Lower leg skin (tissue), 4 donors: ENCODE results near the gene GEN1. TPM values are rescaled to one million over a fixed set of nuclear protein-coding genes. Genes with fewer than 3 reads are reported as not detected.

Experiments used
- DNase-seq, 2 donors: peaks; one replicate each; pipeline ENCODE4 v3.0.0-alpha.2; 2019; ENCODE audit warnings: low spot score in 2 of 2
- H3K4me3 ChIP-seq: fragments of 200-600 bp; sonication (generic); 2 replicates; pipeline ENCODE4 v1.5.1; 2017; ENCODE audit warnings: mild to moderate bottlenecking, low read depth; ENCODE audit not compliant: poor library complexity, severe bottlenecking
- CTCF ChIP-seq, 3 donors: fragments of 450-650 bp; IDR thresholded peaks; one replicate each; pipeline ENCODE4 v1.5.1; 2016; ENCODE audit warnings: antibody characterized with exemption in 3 of 3, mild to moderate bottlenecking in 3 of 3, moderate library complexity in 2 of 3
- POLR2A ChIP-seq, 2 donors: fragments of 450-650 bp; IDR thresholded peaks; one replicate each; pipeline ENCODE4 v1.6.1; 2016 to 2017; ENCODE audit warnings: antibody characterized with exemption in 2 of 2, mild to moderate bottlenecking in 1 of 2, moderate library complexity in 1 of 2
- WGBS, 2 donors: methylation state at CpG; one replicate each; pipeline ENCODE4 v1.1.5; 2018; 5-methylcytosine and 5-hydroxymethylcytosine counted together
- intact Hi-C: fragments of 100-400 bp; cut with DNase I; formaldehyde crosslinking; loops from one replicate; pipeline ENCODE4 v1.15.0; 2023; ENCODE audit warnings: low total_unique reads
- total RNA-seq, 4 donors: library from RNA; depleted of rRNA; stranded (reverse); fragments of >200 nt; gene quantifications; one replicate each; pipeline ENCODE4 v1.1.0, GENCODE V29; 2016

The GEN1 gene
- total RNA-seq, 4 donors from 2014 or later: 4.9 to 10.6 (median 5.3) TPM

GRCh38 chr2:17733599-17733998, 20.3 kb upstream of the GEN1 start:
- no peak overlapping the region for H3K4me3 ChIP-seq
- intact Hi-C loops: no loop called here
- DNase-seq: no peak
- 83 to 100% methylated on average over 1 of the region's 1 CpG for WGBS, 2 donors
- TF ChIP-seq POLR2A (IDR thresholded peaks at IDR 0.05) (no peak), CTCF (IDR thresholded peaks at IDR 0.05) (no peak)

DNA sequence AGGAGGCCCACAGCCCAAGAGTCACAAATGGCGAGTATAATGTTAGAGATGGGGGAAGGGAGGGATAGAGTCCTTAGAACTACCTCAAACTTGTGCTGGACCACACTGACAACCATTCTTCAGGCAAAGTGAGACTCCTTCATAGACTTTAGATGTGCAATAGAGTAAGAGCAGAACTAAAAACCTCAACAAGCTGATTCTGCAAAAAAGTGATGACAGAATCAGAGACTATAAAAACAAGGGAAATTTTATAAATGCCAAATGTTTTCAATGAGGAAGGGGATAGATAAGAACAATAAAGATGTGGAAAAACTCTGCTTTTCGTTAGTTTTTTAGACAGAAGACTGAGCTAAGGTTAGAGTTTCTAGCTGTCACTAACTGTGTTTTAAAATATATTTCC, 18.1 kb upstream of the GEN1 start:
- no peak for DNase-seq
- H3K4me3 ChIP-seq: no peak overlapping the region
- 92 to 95% methylated on average over 2 of the region's 2 CpGs for WGBS, 2 donors
- TF ChIP-seq POLR2A (IDR thresholded peaks at IDR 0.05) (no peak), CTCF (IDR thresholded peaks at IDR 0.05) (no peak)
- intact Hi-C loops: no loop called here

GRCh38 chr2:17736989-17737388, 16.9 kb upstream of the GEN1 start:
- DNase-seq: no peak
- WGBS, 2 donors: 80 to 88% methylated on average over 1 of the region's 1 CpG
- H3K4me3 ChIP-seq: no peak overlapping the region
- TF ChIP-seq POLR2A (IDR thresholded peaks at IDR 0.05): no peak
- TF ChIP-seq CTCF (IDR thresholded peaks at IDR 0.05): no peak
- intact Hi-C loops: no loop called here

- no peak for DNase-seq
- intact Hi-C loops: no loop called here
- no peak overlapping the region for H3K4me3 ChIP-seq
- TF ChIP-seq POLR2A (IDR thresholded peaks at IDR 0.05) (no peak), CTCF (IDR thresholded peaks at IDR 0.05) (no peak)
- 97 to 98% methylated on average over 2 of the region's 2 CpGs for WGBS, 2 donors
These were observed 13.7 kb upstream of the GEN1 start for GRCh38 chr2:17740203-17740602.

- no peak for TF ChIP-seq CTCF (IDR thresholded peaks at IDR 0.05)
- no peak for TF ChIP-seq POLR2A (IDR thresholded peaks at IDR 0.05)
- DNase-seq: no peak
- H3K4me3 ChIP-seq: no peak overlapping the region
- WGBS, 2 donors: 87 to 88% methylated on average over 4 of the region's 4 CpGs
- intact Hi-C loops: no loop called here
These were observed 6.1 kb upstream of the GEN1 start for GRCh38 chr2:17747684-17748452.

GRCh38 chr2:17748745-17749144, 5.2 kb upstream of the GEN1 start:
- WGBS, 2 donors: 85 to 94% methylated on average over 6 of the region's 6 CpGs
- intact Hi-C loops: no loop called here
- TF ChIP-seq CTCF (IDR thresholded peaks at IDR 0.05): no peak
- TF ChIP-seq POLR2A (IDR thresholded peaks at IDR 0.05): no peak
- no peak for DNase-seq
- no peak overlapping the region for H3K4me3 ChIP-seq
